Endothelial cell (in vitro differentiated cells): ENCODE results near the gene SERPINB1. TPM values are rescaled to one million over a fixed set of nuclear protein-coding genes. Genes with fewer than 3 reads are reported as not detected.

ENCODE experiments used
- DNase-seq: peaks from one replicate; pipeline ENCODE4 v3.0.0; 2021; ENCODE audit warnings: low spot score
- H3K27ac Mint-ChIP-seq: one replicate; pipeline ENCODE4 v1.8.0; 2021; ENCODE audit warnings: mixed read lengths, inconsistent platforms; ENCODE audit not compliant: unreplicated experiment
- H3K27me3 Mint-ChIP-seq: one replicate; pipeline ENCODE4 v1.8.0; 2021; ENCODE audit warnings: mild to moderate bottlenecking, moderate library complexity, mixed read lengths, inconsistent platforms; ENCODE audit not compliant: unreplicated experiment
- H3K36me3 Mint-ChIP-seq: one replicate; pipeline ENCODE4 v1.8.0; 2021; ENCODE audit warnings: mild to moderate bottlenecking, low read depth, mixed read lengths, inconsistent platforms; ENCODE audit not compliant: unreplicated experiment
- H3K4me1 Mint-ChIP-seq: one replicate; pipeline ENCODE4 v1.8.0; 2021; ENCODE audit warnings: mild to moderate bottlenecking, mixed read lengths, inconsistent platforms; ENCODE audit not compliant: unreplicated experiment
- H3K4me3 Mint-ChIP-seq: one replicate; pipeline ENCODE4 v1.8.0; 2021; ENCODE audit warnings: mild to moderate bottlenecking, mixed read lengths, inconsistent platforms; ENCODE audit not compliant: unreplicated experiment
- H3K9me3 Mint-ChIP-seq: one replicate; pipeline ENCODE4 v1.8.0; 2021; ENCODE audit warnings: mixed read lengths, inconsistent platforms; ENCODE audit not compliant: unreplicated experiment
- CTCF ChIP-seq: fragments of 200-600 bp; sonication (generic); IDR thresholded peaks from one replicate; pipeline ENCODE4 v1.5.0; 2021; ENCODE audit warnings: antibody characterized with exemption; ENCODE audit not compliant: unreplicated experiment
- total RNA-seq: library from RNA; stranded (reverse); fragmentation: NEBNext Ultra II Directional; extraction: Animal tissue kit (Norgen Biotek cat#: 25700); gene quantifications from one replicate; pipeline ENCODE4 v1.2.1, GENCODE V29; 2021; ENCODE audit not compliant: unreplicated experiment

Gene SERPINB1
- total RNA-seq, 1 donor from 2014 or later = 16.6 TPM

- peaks cover 14% of the 10 kb centered on the region for H3K4me1 Mint-ChIP-seq
- H3K9me3 Mint-ChIP-seq = no peaks in the 10 kb centered on the region
- no peaks in the 10 kb centered on the region for H3K36me3 Mint-ChIP-seq
- H3K4me3 Mint-ChIP-seq = no peak overlapping the region
- H3K27ac Mint-ChIP-seq = peak overlapping the region; percentile 67
- no peak for TF ChIP-seq CTCF
- peaks cover 1% of the 10 kb centered on the region for H3K27me3 Mint-ChIP-seq
- DNase-seq = no peak
Observed at GRCh38 chr6:2817903-2818443, 23.7 kb downstream of the SERPINB1 start.

- H3K27me3 Mint-ChIP-seq = peaks cover 1% of the 10 kb centered on the region
- no peaks in the 10 kb centered on the region for H3K36me3 Mint-ChIP-seq
- H3K9me3 Mint-ChIP-seq = no peaks in the 10 kb centered on the region
- TF ChIP-seq CTCF = no peak
- DNase-seq = no peak
- H3K27ac Mint-ChIP-seq = peak overlapping the region; percentile 24
- no peak overlapping the region for H3K4me3 Mint-ChIP-seq
- peaks cover 16% of the 10 kb centered on the region for H3K4me1 Mint-ChIP-seq
Observed at GRCh38 chr6:2816158-2816557, 25.5 kb downstream of the SERPINB1 start.

GRCh38 chr6:2812695-2813094 lies 29.0 kb downstream of the SERPINB1 start:
- no peak overlapping the region for H3K27ac Mint-ChIP-seq
- peaks cover 27% of the 10 kb centered on the region for H3K4me1 Mint-ChIP-seq
- no peaks in the 10 kb centered on the region for H3K9me3 Mint-ChIP-seq
- TF ChIP-seq CTCF = no peak
- H3K27me3 Mint-ChIP-seq = peaks cover 1% of the 10 kb centered on the region
- DNase-seq = no peak
- H3K36me3 Mint-ChIP-seq = no peaks in the 10 kb centered on the region
- H3K4me3 Mint-ChIP-seq = no peak overlapping the region

- peaks cover 50% of the 10 kb centered on the region for H3K4me1 Mint-ChIP-seq
- no peak for TF ChIP-seq CTCF
Observed at GRCh38 chr6:2810092-2810671, 31.5 kb downstream of the SERPINB1 start.

GRCh38 chr6:2809015-2809414 lies 32.6 kb downstream of the SERPINB1 start:
- TF ChIP-seq CTCF = no peak
- DNase-seq = no peak
- peaks cover 52% of the 10 kb centered on the region for H3K4me1 Mint-ChIP-seq
- H3K27me3 Mint-ChIP-seq = peaks cover 3% of the 10 kb centered on the region
- no peaks in the 10 kb centered on the region for H3K9me3 Mint-ChIP-seq
- peaks cover 4% of the 10 kb centered on the region for H3K36me3 Mint-ChIP-seq
- no peak overlapping the region for H3K4me3 Mint-ChIP-seq
- peak overlapping the region; percentile 45 for H3K27ac Mint-ChIP-seq

More at GRCh38 chr6:2810092-2810671, 31.5 kb downstream of the SERPINB1 start:
- no peaks in the 10 kb centered on the region for H3K9me3 Mint-ChIP-seq
- H3K27ac Mint-ChIP-seq = no peak overlapping the region
- DNase-seq = no peak
- peaks cover 3% of the 10 kb centered on the region for H3K27me3 Mint-ChIP-seq
- H3K4me3 Mint-ChIP-seq = no peak overlapping the region
- H3K36me3 Mint-ChIP-seq = peaks cover 4% of the 10 kb centered on the region
